Astrocyte of the spinal cord (primary cell): ENCODE results near the gene GLIPR2.

Experiments
- DNase-seq: peaks from one replicate; pipeline ENCODE4 v3.0.0; 2011; ENCODE audit warnings: low read depth, low spot score
- H3K4me3 ChIP-seq: 2 replicates; pipeline ENCODE4 v1.5.1; 2011; ENCODE audit warnings: low read depth, mild to moderate bottlenecking, low read length, moderate library complexity
- in situ Hi-C: cut with HindIII; loops from 2 replicates; pipeline ENCODE4 v1.10.0; 2017; ENCODE audit warnings: low sequenced_read_pairs
- TF ChIP-seq, protein P1 (sequence below): IDR thresholded peaks from 2 replicates; pipeline ENCODE4 v1.5.1; 2012; ENCODE audit warnings: low read depth, mild to moderate bottlenecking, low read length, inconsistent platforms

GLIPR2 gene

DNA sequence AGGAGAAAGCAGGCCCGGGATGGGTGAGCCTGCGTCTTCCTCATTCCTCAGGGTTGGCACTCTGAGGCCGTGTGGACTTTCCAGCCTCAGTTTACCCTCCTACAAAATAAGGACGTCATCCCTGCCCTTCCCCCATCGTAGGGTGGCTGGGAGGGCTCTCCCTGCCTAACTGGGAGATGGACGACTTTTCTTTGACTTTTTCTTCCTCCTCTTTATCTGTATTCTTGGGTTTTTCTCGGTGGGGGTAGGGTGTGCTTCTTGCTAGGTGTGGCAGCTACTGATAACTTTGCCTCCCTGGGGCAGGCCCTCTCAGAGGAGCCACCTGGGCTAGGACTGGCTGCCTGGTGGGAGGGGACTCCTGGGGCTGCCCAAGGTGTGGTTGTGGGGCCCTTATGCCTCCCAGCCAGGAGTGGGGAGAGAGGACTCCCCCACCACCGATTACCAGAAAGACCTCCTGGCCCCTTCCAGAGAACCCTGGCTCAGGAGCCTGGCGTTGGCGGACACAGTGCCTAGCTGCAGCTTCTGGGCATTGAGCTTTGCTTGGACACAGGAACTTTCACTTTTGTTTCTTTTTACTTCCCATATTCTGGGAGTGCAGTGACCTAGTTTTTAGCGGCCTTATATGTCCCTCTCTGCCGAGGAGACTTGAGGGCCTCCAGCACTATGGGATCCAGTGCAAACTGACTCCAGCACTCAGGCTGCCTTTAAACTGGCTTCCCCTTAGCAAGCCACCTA is 6.1 kb downstream of the GLIPR2 start:
- in situ Hi-C loops = no loop called here
- TF ChIP-seq, protein P1, sequence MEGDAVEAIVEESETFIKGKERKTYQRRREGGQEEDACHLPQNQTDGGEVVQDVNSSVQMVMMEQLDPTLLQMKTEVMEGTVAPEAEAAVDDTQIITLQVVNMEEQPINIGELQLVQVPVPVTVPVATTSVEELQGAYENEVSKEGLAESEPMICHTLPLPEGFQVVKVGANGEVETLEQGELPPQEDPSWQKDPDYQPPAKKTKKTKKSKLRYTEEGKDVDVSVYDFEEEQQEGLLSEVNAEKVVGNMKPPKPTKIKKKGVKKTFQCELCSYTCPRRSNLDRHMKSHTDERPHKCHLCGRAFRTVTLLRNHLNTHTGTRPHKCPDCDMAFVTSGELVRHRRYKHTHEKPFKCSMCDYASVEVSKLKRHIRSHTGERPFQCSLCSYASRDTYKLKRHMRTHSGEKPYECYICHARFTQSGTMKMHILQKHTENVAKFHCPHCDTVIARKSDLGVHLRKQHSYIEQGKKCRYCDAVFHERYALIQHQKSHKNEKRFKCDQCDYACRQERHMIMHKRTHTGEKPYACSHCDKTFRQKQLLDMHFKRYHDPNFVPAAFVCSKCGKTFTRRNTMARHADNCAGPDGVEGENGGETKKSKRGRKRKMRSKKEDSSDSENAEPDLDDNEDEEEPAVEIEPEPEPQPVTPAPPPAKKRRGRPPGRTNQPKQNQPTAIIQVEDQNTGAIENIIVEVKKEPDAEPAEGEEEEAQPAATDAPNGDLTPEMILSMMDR = no peak
- H3K4me3 ChIP-seq = no peak overlapping the region
- DNase-seq = no peak

- H3K4me3 ChIP-seq = no peak overlapping the region
- TF ChIP-seq, protein P1 = no peak
- in situ Hi-C loops = no loop called here
- no peak for DNase-seq
These were observed 6.7 kb downstream of the GLIPR2 start for GRCh38 chr9:36143245-36143641.

- DNase-seq = no peak
- in situ Hi-C loops = no loop called here
- H3K4me3 ChIP-seq = no peak overlapping the region
- TF ChIP-seq, protein P1 = no peak
These were observed 8.0 kb downstream of the GLIPR2 start for GRCh38 chr9:36144309-36145232.

GRCh38 chr9:36145970-36146369 is 9.4 kb downstream of the GLIPR2 start:
- in situ Hi-C loops = no loop called here
- no peak for DNase-seq
- TF ChIP-seq, protein P1 = no peak
- no peak overlapping the region for H3K4me3 ChIP-seq

DNA sequence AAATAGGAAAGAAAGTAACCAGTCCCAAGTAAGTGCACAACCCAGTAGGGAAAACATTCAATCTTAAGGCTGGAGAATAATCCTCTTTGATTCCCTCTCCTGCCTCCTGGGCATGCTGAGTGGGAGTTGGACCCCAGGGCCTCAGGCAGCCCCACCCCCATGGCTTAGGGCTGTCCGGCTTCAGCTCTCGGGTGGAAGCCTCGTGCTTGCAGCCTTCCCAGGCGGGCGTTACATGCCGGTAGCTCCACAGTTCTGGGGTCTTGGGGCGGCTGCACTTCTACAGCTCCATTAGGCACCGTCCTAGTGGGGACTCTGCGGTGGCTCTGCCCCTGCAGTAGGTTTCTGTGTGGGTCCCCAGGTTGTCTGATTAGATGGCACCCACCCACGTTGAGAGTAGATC is 10.1 kb downstream of the GLIPR2 start:
- in situ Hi-C loops = no loop called here
- H3K4me3 ChIP-seq = no peak overlapping the region
- TF ChIP-seq, protein P1 = no peak
- no peak for DNase-seq

DNA sequence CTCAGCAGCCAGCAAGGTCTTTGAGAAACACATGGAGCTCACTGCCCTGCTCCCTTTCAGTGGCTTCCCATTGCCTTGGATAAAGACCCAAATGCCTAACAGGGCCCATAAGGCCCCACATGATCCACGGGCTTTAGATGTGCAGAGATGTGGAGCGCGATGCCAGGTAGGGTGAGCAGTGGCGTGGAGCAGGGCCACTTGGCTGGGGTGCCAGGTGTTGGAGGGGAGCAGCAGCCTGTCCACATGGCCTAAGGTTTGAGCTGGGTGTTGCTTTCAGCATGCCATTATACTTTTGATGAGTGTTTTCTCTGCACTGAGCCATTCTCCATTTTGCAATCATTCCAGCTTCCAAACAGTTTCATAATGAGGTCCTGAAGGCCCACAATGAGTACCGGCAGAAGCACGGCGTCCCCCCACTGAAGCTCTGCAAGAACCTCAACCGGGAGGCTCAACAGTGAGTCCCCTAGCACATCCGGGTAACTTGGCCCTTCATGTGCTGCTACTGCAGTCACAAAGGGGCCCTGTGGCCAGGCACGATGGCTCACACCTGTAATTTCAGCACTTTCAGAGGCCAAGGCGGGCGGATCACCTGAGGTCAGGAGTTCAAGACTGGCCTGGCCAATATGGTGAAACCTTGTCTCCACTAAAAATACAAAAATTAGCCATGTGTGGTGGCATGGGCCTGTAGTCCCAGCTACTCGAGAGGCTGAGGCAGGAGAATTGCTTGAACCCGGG is 11.1 kb downstream of the GLIPR2 start:
- H3K4me3 ChIP-seq = no peak overlapping the region
- TF ChIP-seq, protein P1 = no peak
- DNase-seq = no peak
- in situ Hi-C loops = no loop called here
